GM23338 (cell line): ENCODE data around the gene SLC2A1. TPM values are rescaled to one million over a fixed set of nuclear protein-coding genes. Genes with fewer than 3 reads are reported as not detected.
A peak's percentile ranks its signal among the peaks of the same experiment; 100 is the strongest.

Experiments used
- ATAC-seq: fragments of 200-7000 bp; cut with Tn5 transposase; 3 replicates; pipeline ENCODE4 v1.9.1; 2020
- DNase-seq: peaks from one replicate; pipeline ENCODE4 v3.0.0-alpha.2; 2015; ENCODE audit warnings: low spot score
- H2AFZ ChIP-seq: fragments of 200-600 bp; sonication (generic); 2 replicates; pipeline ENCODE4 v1.8.0; 2016; ENCODE audit warnings: antibody characterized with exemption, mild to moderate bottlenecking, moderate library complexity
- H3F3A ChIP-seq: fragments of 200-600 bp; sonication (generic); replicated peaks from 2 replicates; pipeline ENCODE4 v1.8.0; 2017; ENCODE audit warnings: antibody characterized with exemption, mixed run types, low read depth
- H3K27ac ChIP-seq: fragments of 200-600 bp; sonication (generic); 2 replicates; pipeline ENCODE4 v1.6.1; 2016; ENCODE audit warnings: low read depth
- H3K27me3 ChIP-seq: fragments of 200-600 bp; sonication (generic); 2 replicates; pipeline ENCODE4 v1.8.0; 2016; ENCODE audit warnings: mild to moderate bottlenecking, mixed run types, moderate library complexity; ENCODE audit not compliant: insufficient read depth
- H3K36me3 ChIP-seq: fragments of 200-600 bp; sonication (generic); 2 replicates; pipeline ENCODE4 v1.8.0; 2016; ENCODE audit warnings: mild to moderate bottlenecking; ENCODE audit not compliant: insufficient read depth
- H3K4me1 ChIP-seq: fragments of 200-600 bp; sonication (generic); 2 replicates; pipeline ENCODE4 v1.8.0; 2016; ENCODE audit warnings: mild to moderate bottlenecking, moderate library complexity; ENCODE audit not compliant: insufficient read depth
- H3K4me2 ChIP-seq: fragments of 200-600 bp; sonication (generic); 2 replicates; pipeline ENCODE4 v1.7.1; 2017; ENCODE audit warnings: mixed run types
- H3K4me3 ChIP-seq: fragments of 200-600 bp; sonication (generic); 2 replicates; pipeline ENCODE4 v1.6.1; 2016; ENCODE audit warnings: mixed run types
- H3K79me2 ChIP-seq: fragments of 200-600 bp; sonication (generic); replicated peaks from 2 replicates; pipeline ENCODE4 v1.8.0; 2017; ENCODE audit warnings: mild to moderate bottlenecking; ENCODE audit not compliant: insufficient read depth
- H3K9me2 ChIP-seq: fragments of 200-600 bp; sonication (generic); 2 replicates; pipeline ENCODE4 v1.8.0; 2017; ENCODE audit not compliant: insufficient read depth
- H4K20me1 ChIP-seq: fragments of 200-600 bp; sonication (generic); replicated peaks from 2 replicates; pipeline ENCODE4 v1.8.0; 2017; ENCODE audit warnings: mild to moderate bottlenecking; ENCODE audit not compliant: insufficient read depth
- H3K27ac Mint-ChIP-seq: 2 replicates; pipeline ENCODE4 v1.8.0; 2020; ENCODE audit warnings: inconsistent platforms, mild to moderate bottlenecking, moderate library complexity, mixed read lengths
- H3K27me3 Mint-ChIP-seq: 3 replicates; pipeline ENCODE4 v1.8.0; 2022; ENCODE audit warnings: low read depth, mild to moderate bottlenecking, moderate library complexity, mixed read lengths, inconsistent platforms; ENCODE audit not compliant: insufficient read depth, poor library complexity
- H3K36me3 Mint-ChIP-seq: 3 replicates; pipeline ENCODE4 v1.8.0; 2021; ENCODE audit warnings: low read depth, mild to moderate bottlenecking, inconsistent platforms, moderate library complexity, mixed read lengths
- H3K4me1 Mint-ChIP-seq: 3 replicates; pipeline ENCODE4 v1.8.0; 2020; ENCODE audit warnings: mild to moderate bottlenecking, inconsistent platforms, mixed read lengths
- H3K4me3 Mint-ChIP-seq: 3 replicates; pipeline ENCODE4 v1.8.0; 2021; ENCODE audit warnings: moderate library complexity, mild to moderate bottlenecking, inconsistent platforms, mixed read lengths
- H3K9me3 Mint-ChIP-seq: 3 replicates; pipeline ENCODE4 v1.8.0; 2020; ENCODE audit warnings: moderate library complexity, mild to moderate bottlenecking, inconsistent platforms, mixed read lengths
- CREB1 ChIP-seq: fragments of 250-450 bp; sonication (Bioruptor Pico); IDR thresholded peaks from 2 replicates; pipeline ENCODE4 v1.5.0; 2020; ENCODE audit warnings: low read depth, mild to moderate bottlenecking, moderate library complexity
- CTCF ChIP-seq, 2 experiments: fragments of 200-600 bp in 1 of 2; sonication (generic) in 1 of 2; conservative IDR thresholded peaks; 2 replicates each; pipeline versions ENCODE4 v1.5.1 to v1.6.1; 2016 to 2017; ENCODE audit warnings: antibody characterized with exemption in 2 of 2, low read depth in 2 of 2, mild to moderate bottlenecking in 2 of 2, moderate library complexity in 1 of 2
- EZH2 ChIP-seq: fragments of 200-600 bp; sonication (generic); IDR thresholded peaks from one replicate; pipeline ENCODE4 v1.8.0; 2017; ENCODE audit warnings: antibody characterized with exemption, mild to moderate bottlenecking, low read depth; ENCODE audit not compliant: unreplicated experiment
- EZH2phosphoT487 ChIP-seq: fragments of 200-600 bp; sonication (generic); IDR thresholded peaks from one replicate; pipeline ENCODE4 v1.8.1; 2018; ENCODE audit warnings: antibody characterized with exemption; ENCODE audit not compliant: unreplicated experiment
- JUNB ChIP-seq: IDR thresholded peaks from one replicate; pipeline ENCODE4 v1.6.1; 2016; ENCODE audit warnings: antibody characterized with exemption; ENCODE audit not compliant: unreplicated experiment
- NANOG ChIP-seq: IDR thresholded peaks from 2 replicates; pipeline ENCODE4 v1.6.1; 2016; ENCODE audit warnings: antibody characterized with exemption, borderline replicate concordance
- POLR2AphosphoS5 ChIP-seq: IDR thresholded peaks from 2 replicates; pipeline ENCODE4 v1.6.1; 2016; ENCODE audit warnings: antibody characterized with exemption, low read depth
- REST ChIP-seq: IDR thresholded peaks from one replicate; pipeline ENCODE4 v1.6.1; 2018; ENCODE audit warnings: antibody characterized with exemption; ENCODE audit not compliant: unreplicated experiment
- STAT1 ChIP-seq: IDR thresholded peaks from one replicate; pipeline ENCODE4 v1.6.1; 2016; ENCODE audit warnings: antibody characterized with exemption; ENCODE audit not compliant: unreplicated experiment
- ZNF114 ChIP-seq: fragments of 250-450 bp; sonication (Bioruptor Pico); IDR thresholded peaks from 2 replicates; pipeline ENCODE4 v1.5.0; 2020; ENCODE audit warnings: mild to moderate bottlenecking, moderate library complexity
- ZNF331 ChIP-seq: fragments of 250-450 bp; sonication (Bioruptor Pico); IDR thresholded peaks from 2 replicates; pipeline ENCODE4 v1.5.0; 2020; ENCODE audit warnings: low read depth, mild to moderate bottlenecking, moderate library complexity
- polyA plus RNA-seq: library from polyadenylated mRNA; unstranded; fragments of >200 nt; fragmentation: Nextera tagmentation; extraction: Ambion mirVana; gene quantifications from 2 replicates; pipeline ENCODE4 v1.2.1, GENCODE V29; 2016
- total RNA-seq: library from RNA; depleted of rRNA; stranded (reverse); fragments of >200 nt; shearing (Covaris generic); gene quantifications from 2 replicates; pipeline ENCODE4 v1.2.3, GENCODE V29; 2014
- TF ChIP-seq, protein P1 (sequence below): fragments of 250-450 bp; sonication (Bioruptor Pico); IDR thresholded peaks from 2 replicates; pipeline ENCODE4 v1.5.0; 2020; ENCODE audit warnings: mild to moderate bottlenecking, moderate library complexity
- TF ChIP-seq, protein P2 (sequence below): IDR thresholded peaks from 2 replicates; pipeline ENCODE4 v1.6.1; 2016; ENCODE audit warnings: antibody characterized with exemption

SLC2A1 gene
- total and polyA plus RNA-seq, 2 experiments from 2014 or later = 66.1 to 305 TPM

GRCh38 chr1:42943728-42944127, 14.9 kb downstream of the SLC2A1 start:
- peaks cover 81% of the 10 kb centered on the region for H3K36me3 Mint-ChIP-seq
- ATAC-seq (no peak), DNase-seq (no peak)
- Histone ChIP-seq H4K20me1 (peaks cover 82% of the 10 kb centered on the region), H2AFZ (no peak overlapping the region), H3K36me3 (peaks cover 49% of the 10 kb centered on the region), H3K9me2 (no peaks in the 10 kb centered on the region), H3F3A (0 out of 2 replicates have a peak, but pooled peaks cover 11% of the 10 kb centered on the region), H3K27me3 (no peaks in the 10 kb centered on the region), H3K4me1 (peaks cover 30% of the 10 kb centered on the region), H3K4me3 (no peak overlapping the region), H3K4me2 (no peak overlapping the region), H3K79me2 (peaks cover 100% of the 10 kb centered on the region), H3K27ac (0 out of 2 replicates have a peak overlapping the region, but pooled peaks have one; percentile 63)
- peaks cover 27% of the 10 kb centered on the region for H3K27me3 Mint-ChIP-seq
- TF ChIP-seq CTCF (conservative IDR thresholded peaks at IDR 0.05; ENCODE audit: low read depth in 2 of 2) (no peak), NANOG (no peak), EZH2phosphoT487 (no peak), ZNF331 (no peak), POLR2AphosphoS5 (no peak), EZH2 (no peak), ZNF114 (CRISPR knock-in tag) (no peak), REST (no peak), CREB1 (CRISPR knock-in tag) (no peak), JUNB (no peak), STAT1 (no peak)
- TF ChIP-seq, protein P1, sequence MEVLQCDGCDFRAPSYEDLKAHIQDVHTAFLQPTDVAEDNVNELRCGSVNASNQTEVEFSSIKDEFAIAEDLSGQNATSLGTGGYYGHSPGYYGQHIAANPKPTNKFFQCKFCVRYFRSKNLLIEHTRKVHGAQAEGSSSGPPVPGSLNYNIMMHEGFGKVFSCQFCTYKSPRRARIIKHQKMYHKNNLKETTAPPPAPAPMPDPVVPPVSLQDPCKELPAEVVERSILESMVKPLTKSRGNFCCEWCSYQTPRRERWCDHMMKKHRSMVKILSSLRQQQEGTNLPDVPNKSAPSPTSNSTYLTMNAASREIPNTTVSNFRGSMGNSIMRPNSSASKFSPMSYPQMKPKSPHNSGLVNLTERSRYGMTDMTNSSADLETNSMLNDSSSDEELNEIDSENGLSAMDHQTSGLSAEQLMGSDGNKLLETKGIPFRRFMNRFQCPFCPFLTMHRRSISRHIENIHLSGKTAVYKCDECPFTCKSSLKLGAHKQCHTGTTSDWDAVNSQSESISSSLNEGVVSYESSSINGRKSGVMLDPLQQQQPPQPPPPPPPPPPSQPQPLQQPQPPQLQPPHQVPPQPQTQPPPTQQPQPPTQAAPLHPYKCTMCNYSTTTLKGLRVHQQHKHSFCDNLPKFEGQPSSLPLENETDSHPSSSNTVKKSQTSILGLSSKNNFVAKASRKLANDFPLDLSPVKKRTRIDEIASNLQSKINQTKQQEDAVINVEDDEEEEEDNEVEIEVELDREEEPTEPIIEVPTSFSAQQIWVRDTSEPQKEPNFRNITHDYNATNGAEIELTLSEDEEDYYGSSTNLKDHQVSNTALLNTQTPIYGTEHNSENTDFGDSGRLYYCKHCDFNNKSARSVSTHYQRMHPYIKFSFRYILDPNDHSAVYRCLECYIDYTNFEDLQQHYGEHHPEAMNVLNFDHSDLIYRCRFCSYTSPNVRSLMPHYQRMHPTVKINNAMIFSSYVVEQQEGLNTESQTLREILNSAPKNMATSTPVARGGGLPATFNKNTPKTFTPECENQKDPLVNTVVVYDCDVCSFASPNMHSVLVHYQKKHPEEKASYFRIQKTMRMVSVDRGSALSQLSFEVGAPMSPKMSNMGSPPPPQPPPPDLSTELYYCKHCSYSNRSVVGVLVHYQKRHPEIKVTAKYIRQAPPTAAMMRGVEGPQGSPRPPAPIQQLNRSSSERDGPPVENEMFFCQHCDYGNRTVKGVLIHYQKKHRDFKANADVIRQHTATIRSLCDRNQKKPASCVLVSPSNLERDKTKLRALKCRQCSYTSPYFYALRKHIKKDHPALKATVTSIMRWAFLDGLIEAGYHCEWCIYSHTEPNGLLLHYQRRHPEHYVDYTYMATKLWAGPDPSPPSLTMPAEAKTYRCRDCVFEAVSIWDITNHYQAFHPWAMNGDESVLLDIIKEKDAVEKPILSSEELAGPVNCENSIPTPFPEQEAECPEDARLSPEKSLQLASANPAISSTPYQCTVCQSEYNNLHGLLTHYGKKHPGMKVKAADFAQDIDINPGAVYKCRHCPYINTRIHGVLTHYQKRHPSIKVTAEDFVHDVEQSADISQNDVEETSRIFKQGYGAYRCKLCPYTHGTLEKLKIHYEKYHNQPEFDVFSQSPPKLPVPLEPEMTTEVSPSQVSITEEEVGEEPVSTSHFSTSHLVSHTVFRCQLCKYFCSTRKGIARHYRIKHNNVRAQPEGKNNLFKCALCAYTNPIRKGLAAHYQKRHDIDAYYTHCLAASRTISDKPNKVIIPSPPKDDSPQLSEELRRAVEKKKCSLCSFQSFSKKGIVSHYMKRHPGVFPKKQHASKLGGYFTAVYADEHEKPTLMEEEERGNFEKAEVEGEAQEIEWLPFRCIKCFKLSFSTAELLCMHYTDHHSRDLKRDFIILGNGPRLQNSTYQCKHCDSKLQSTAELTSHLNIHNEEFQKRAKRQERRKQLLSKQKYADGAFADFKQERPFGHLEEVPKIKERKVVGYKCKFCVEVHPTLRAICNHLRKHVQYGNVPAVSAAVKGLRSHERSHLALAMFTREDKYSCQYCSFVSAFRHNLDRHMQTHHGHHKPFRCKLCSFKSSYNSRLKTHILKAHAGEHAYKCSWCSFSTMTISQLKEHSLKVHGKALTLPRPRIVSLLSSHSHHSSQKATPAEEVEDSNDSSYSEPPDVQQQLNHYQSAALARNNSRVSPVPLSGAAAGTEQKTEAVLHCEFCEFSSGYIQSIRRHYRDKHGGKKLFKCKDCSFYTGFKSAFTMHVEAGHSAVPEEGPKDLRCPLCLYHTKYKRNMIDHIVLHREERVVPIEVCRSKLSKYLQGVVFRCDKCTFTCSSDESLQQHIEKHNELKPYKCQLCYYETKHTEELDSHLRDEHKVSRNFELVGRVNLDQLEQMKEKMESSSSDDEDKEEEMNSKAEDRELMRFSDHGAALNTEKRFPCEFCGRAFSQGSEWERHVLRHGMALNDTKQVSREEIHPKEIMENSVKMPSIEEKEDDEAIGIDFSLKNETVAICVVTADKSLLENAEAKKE = no peak
- TF ChIP-seq, protein P2, sequence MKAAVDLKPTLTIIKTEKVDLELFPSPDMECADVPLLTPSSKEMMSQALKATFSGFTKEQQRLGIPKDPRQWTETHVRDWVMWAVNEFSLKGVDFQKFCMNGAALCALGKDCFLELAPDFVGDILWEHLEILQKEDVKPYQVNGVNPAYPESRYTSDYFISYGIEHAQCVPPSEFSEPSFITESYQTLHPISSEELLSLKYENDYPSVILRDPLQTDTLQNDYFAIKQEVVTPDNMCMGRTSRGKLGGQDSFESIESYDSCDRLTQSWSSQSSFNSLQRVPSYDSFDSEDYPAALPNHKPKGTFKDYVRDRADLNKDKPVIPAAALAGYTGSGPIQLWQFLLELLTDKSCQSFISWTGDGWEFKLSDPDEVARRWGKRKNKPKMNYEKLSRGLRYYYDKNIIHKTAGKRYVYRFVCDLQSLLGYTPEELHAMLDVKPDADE = no peak
- H3K27ac Mint-ChIP-seq = peak overlapping the region; percentile 21; the same call in 1 of the 2 replicates
- H3K9me3 Mint-ChIP-seq = no peaks in the 10 kb centered on the region; the same call in 2 of the 3 replicates
- H3K4me3 Mint-ChIP-seq = no peak overlapping the region
- H3K4me1 Mint-ChIP-seq = peaks cover 80% of the 10 kb centered on the region
